HG02642 (cell line): ENCODE data around the gene NRXN3.
A peak's percentile ranks its signal among the peaks of the same experiment; 100 is the strongest.

Experiments used
- ATAC-seq: cut with Tn5 transposase; IDR thresholded peaks from one replicate; pipeline ENCODE4 v1.9.1; 2021; ENCODE audit warnings: mild to moderate bottlenecking; ENCODE audit not compliant: unreplicated experiment, poor library complexity

The NRXN3 gene

GRCh38 chr14:78170203-78170602 is at the start of gene NRXN3:
NRXN3 (plus strand) TSS chr14:78170373; CDS start chr14:78243094, 72,721 bp downstream.
- no peak for ATAC-seq

- ATAC-seq: no peak
Measured at GRCh38 chr14:78122436-78122835, 47.7 kb upstream of the NRXN3 start.

DNA sequence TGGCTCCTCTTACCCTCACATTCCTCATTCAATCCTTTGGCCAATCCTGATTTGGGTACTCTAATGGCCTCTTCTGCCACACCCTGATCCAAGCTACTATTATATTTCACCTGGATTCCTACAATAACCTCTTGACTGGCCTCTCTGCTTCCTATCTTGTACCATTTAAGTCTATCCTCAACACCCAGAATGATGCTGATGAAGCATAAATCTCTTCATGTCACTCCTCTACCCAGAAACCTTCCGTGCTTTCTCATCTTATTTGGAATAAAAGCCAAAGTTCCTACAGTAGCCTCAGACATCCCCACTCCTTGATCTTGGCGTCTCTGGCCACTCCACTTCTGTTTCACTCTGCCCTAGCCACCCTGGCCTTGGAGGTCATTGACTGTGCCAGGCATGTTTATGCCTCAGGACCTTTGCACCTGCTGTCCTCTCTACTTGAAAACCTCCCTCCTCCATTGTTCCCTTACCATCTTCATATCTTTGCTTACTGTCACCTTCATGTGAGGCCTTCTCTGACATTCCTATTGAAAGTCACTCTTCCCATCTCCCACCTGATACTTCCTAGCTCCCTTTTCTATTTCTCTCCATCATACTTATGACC is 46.4 kb upstream of the NRXN3 start:
- no peak for ATAC-seq

DNA sequence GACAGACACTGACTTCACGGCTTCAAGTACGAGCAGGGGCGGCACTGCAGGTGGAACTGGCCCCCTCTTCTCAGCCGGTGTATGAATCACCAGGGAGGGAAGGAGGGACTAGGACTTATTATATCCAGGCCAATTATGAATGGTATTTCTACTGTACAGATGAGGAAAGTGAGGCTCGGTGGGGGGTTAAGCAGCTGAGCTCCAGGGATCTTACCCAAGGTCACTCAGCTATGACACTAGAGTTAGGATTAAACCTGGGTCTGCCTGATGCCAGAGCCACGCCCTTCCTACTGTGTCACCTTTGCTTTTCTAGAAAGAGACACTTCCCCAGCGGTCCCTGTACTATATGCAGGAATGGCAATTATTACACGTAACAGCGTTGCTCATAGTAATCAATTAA is 42.2 kb upstream of the NRXN3 start:
- ATAC-seq: no peak

- ATAC-seq: no peak
Measured at GRCh38 chr14:78129375-78129774, 40.8 kb upstream of the NRXN3 start.

DNA sequence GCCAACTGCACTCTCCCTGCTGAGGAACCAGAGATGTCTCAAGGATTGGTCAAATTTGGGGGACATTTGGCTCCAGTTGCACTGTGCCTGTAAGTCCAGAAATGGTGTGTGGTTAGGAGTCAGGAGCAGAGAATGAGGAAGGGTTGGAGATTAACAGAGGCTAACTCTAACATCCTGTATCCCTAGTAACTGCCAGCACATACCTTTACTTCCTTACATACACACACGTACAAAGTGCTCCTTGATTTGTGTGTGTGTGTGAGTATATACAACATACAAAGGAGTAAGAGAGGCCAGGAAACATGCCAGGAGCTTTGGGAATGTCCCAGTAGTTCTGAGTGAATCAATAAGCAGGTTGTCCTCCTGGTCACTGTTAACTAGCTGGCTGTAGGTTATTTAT is 39.8 kb upstream of the NRXN3 start:
- no peak for ATAC-seq

GRCh38 chr14:78131201-78131600 is 39.0 kb upstream of the NRXN3 start:
- ATAC-seq: no peak

- no peak for ATAC-seq
Measured at GRCh38 chr14:78131616-78132015, 38.6 kb upstream of the NRXN3 start.

DNA sequence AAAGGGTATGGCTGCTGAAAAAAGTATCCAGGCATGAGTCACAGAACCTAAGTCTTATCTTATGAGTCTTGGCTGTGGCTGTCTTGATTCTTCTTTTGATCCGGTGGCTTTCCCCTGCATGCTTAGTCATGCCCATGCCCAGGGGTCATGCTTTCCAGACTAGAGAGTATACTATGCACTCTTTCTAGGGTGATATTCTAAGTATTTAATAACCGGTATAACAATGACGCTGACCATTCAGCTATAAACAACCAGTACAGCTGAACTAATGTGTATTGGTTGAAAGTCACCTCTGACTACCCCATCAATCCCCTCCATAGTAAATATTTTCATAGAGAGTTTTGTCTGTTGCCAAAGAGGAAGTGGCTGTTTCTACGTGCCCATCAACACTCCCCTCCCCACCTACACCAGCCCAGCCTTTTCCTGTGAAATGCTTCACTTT is 34.7 kb upstream of the NRXN3 start:
- no peak for ATAC-seq

GRCh38 chr14:78136695-78137094 is 33.5 kb upstream of the NRXN3 start:
- no peak for ATAC-seq

- no peak for ATAC-seq
Measured at GRCh38 chr14:78141590-78141989, 28.6 kb upstream of the NRXN3 start.

DNA sequence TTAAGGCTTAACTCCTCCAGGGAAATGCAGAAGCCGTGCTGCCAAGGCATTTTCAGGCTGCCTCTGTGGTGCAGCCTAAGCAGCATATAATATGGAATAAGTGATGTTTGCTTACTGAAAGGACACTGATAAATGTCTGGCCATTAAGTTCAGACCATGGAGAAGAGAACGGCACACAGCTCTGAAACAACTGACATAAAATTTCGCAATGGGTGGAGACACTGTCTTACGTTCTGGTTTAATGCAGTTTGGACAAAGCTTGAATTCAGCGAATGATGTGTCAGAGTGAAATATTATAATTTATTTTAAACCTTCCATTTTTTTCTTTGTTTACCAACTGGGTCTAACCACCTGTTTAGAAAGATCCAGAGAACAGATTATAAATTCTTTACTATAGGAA is 27.2 kb upstream of the NRXN3 start:
- ATAC-seq: no peak

DNA sequence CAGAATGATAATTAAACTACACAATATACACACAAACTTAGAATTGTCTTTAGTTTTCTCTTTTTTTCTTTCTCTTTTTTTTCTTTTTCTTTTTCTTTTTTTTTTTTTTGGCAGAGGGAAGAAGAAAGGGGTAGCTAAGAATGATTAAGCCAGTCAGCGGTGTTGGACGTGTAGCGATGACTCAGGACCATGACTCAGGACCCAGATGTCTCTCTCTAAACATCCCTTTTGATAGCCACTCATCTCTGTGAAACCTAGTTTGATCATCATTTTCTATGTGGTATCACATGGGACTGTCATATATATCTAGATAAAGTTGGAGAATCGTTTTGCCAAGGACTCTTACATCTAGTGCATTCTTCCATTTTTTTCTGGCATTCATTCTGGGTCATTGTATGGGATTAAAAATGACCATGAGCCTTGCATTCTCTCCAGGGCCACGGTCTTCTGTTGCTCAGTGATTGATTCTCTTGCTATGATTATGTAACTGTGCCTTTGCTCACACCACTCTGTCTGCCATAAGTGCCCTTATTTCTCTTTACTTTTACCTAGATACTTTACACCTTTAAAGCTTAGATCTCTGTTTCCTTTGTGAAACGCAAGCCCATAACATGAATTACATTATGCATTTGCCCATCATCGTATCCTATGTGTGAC is 26.6 kb upstream of the NRXN3 start:
- no peak for ATAC-seq

DNA sequence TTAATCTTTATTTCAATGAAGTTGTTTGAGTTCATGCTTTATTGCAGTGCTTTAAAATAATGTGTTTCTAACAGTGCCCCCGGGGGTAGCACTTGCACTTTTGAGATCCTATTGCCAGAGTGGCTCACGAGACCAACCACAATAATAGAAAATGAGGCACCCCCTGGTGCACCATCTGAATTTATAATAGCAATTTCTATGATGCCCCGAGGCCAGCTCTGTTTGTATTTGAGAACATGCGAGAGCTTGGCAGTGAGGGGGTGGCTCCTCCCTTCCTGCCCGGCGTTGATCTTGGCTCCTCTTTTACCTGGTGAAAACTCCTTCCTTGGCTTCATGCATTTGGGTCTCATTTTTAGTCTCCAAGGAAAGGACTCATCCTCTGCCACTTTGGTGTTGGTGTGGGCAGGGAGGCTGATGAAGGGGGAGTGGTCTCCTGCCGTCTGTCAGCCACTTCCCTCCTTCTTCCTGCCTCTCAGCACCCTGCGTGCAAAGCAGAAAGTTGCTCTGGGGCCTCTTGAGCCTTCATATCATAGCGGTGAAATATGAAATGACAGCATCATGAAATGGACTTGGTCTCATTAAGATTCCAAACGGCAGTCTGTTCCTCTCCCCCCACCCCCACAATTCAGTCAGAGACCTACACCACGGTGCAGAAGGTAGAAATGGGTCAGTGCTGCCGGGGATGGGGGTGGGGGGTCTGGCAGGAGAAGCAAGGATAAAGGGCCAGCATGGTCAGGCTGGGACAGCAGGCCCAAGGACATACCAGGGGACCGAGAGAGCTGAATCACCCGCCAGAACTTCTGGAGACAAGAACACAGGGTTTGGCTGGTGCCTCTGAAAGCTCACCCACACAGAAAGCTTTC is 17.7 kb upstream of the NRXN3 start:
- ATAC-seq: no peak

DNA sequence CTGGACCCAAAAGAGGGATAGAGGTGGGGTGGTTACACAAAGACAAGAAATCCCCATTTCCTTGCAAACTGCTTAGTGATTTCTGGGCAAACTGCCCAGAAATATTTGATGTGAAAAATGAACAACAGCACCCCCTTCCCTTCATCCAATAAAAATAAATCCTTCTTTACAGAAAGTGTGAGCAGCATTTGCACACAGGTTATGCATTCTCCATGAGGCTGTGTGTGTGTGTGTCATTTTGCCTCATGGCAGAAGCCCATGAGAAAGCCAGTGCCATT is 17.2 kb upstream of the NRXN3 start:
- no peak for ATAC-seq

GRCh38 chr14:78154827-78155226 is 15.3 kb upstream of the NRXN3 start:
- ATAC-seq: no peak

- no peak for ATAC-seq
Measured at GRCh38 chr14:78156196-78156595, 14.0 kb upstream of the NRXN3 start.

GRCh38 chr14:78157494-78158437 is 12.4 kb upstream of the NRXN3 start:
- ATAC-seq: no peak

- no peak for ATAC-seq
Measured at GRCh38 chr14:78162202-78162601, 8.0 kb upstream of the NRXN3 start.

- peak; percentile 70 for ATAC-seq
Measured at GRCh38 chr14:78164226-78164853, 5.8 kb upstream of the NRXN3 start.
